H1 (cell line): ENCODE results near the gene SF3A2. TPM values are rescaled to one million over a fixed set of nuclear protein-coding genes. Genes with fewer than 3 reads are reported as not detected.

Source experiments
- ATF2 ChIP-seq: IDR thresholded peaks from 2 replicates; pipeline ENCODE4 v1.6.1; 2012; ENCODE audit warnings: low read length, inconsistent platforms
- BACH1 ChIP-seq: IDR thresholded peaks from 2 replicates; pipeline ENCODE4 v1.6.1; 2012; ENCODE audit warnings: low read length, improper control_type of control experiment
- CHD2 ChIP-seq: IDR thresholded peaks from 2 replicates; pipeline ENCODE4 v1.6.1; 2012; ENCODE audit warnings: low read length, improper control_type of control experiment
- CTBP2 ChIP-seq: IDR thresholded peaks from 2 replicates; pipeline ENCODE4 v1.7.0; 2011; ENCODE audit warnings: borderline replicate concordance, mild to moderate bottlenecking, moderate library complexity, mixed read lengths, low read length; ENCODE audit not compliant: insufficient read depth, insufficient read length
- FOSL1 ChIP-seq: IDR thresholded peaks from 2 replicates; pipeline ENCODE4 v1.6.1; 2011; ENCODE audit warnings: mild to moderate bottlenecking, low read depth, low read length, moderate library complexity; ENCODE audit not compliant: insufficient read depth
- RNF2 ChIP-seq: fragments of 200-900, 300-1000 bp; sonication (generic); IDR thresholded peaks from 2 replicates; pipeline ENCODE4 v1.7.1; 2016; ENCODE audit warnings: borderline replicate concordance, low read depth, mild to moderate bottlenecking, antibody characterized with exemption, low read length; ENCODE audit not compliant: poor library complexity, severe bottlenecking; ENCODE audit errors: missing control alignments
- RXRA ChIP-seq: IDR thresholded peaks from 2 replicates; pipeline ENCODE4 v1.6.1; 2011; ENCODE audit warnings: low read depth, mild to moderate bottlenecking, low read length, moderate library complexity; ENCODE audit not compliant: insufficient read depth
- SIRT6 ChIP-seq: IDR thresholded peaks from one replicate; pipeline ENCODE4 v1.7.1; 2012; ENCODE audit warnings: low read length, inconsistent platforms
- YY1 ChIP-seq: IDR thresholded peaks from 2 replicates; pipeline ENCODE4 v1.6.1; 2011; ENCODE audit warnings: low read depth, mild to moderate bottlenecking, low read length
- polyA plus RNA-seq, 7 experiments: library from polyadenylated mRNA; depleted of rRNA in 3 of 7; stranded (reverse) in 5 of 7; unstranded in 2 of 7; fragments of >200 nt in 5 of 7; fragments of 200-250 nt in 2 of 7; gene quantifications; 1 replicate in 5 of 7; 2 replicates in 1 of 7; 4 replicates in 1 of 7; pipeline versions ENCODE4 v1.2.1 to v1.2.3, GENCODE V29; 2011 to 2013; ENCODE audit warnings: missing spikeins in 2 of 7, mixed read lengths in 2 of 7
- total RNA-seq: library from RNA; stranded (reverse); fragmentation: NEBNext Ultra II Directional; extraction: Animal tissue kit (Norgen Biotek cat#: 25700); gene quantifications from 2 replicates; pipeline ENCODE4 v1.2.1, GENCODE V29; 2021

The SF3A2 gene
- total and polyA plus RNA-seq, 2 of the 8 experiments (the other 6 are each of a cell fraction or from before 2014, with no cell fraction given), result 15.3 to 146 TPM

GRCh38 chr19:2227415-2228156, 9.0 kb upstream of the SF3A2 start (continued):
- TF ChIP-seq ATF2 (no peak), YY1 (no peak), RXRA (no peak), BACH1 (no peak), SIRT6 (no peak), CTBP2 (no peak), CHD2 (no peak), FOSL1 (no peak), RNF2 (no peak)
- TF ChIP-seq, all 59 proteins: peak for 0
